GM19043 (cell line): ENCODE data around the gene ALG3.

Experiments used
- ATAC-seq: cut with Tn5 transposase; IDR thresholded peaks from one replicate; pipeline ENCODE4 v1.9.1; 2021; ENCODE audit warnings: low read depth; ENCODE audit not compliant: unreplicated experiment

ALG3 gene

DNA sequence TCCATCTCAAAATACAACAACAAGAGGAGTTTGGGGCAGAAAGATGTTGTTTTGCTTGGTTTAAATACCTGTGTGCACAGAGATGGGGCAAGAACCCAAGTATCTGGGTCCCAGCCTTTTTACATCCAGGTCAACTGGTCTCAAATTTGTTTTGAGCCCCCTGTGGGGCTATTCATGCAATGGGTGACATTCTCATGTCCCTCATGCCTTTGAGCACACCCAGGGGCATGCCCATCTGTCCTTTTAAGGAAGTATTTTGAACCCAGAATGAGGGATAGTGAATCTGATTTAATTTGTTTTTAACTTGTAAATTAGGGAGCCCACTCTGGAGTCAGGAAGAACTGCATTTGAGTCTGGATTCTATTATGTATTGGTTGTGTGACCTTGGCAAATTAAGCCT lies 47.9 kb downstream of the ALG3 start:
- ATAC-seq = no peak

DNA sequence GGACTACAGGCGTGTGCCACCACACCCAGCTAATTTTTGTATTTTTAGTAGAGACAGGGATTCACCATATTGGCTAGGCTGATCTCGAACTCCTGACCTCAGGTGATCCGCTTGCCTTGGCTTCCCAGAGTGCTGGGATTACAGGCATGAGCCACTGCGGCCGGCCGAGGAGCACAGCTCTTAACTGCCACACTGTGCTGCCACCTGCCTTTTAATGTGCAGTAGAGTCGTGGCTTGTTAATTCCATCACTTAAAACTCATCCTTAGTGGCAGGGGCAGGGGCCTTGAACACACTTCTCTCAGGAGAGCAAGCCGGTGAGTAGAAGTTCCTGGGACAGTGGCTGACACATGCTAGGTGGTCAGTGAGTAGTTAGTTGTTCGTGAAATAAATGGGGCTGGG lies 50.3 kb downstream of the ALG3 start:
- ATAC-seq = no peak

DNA sequence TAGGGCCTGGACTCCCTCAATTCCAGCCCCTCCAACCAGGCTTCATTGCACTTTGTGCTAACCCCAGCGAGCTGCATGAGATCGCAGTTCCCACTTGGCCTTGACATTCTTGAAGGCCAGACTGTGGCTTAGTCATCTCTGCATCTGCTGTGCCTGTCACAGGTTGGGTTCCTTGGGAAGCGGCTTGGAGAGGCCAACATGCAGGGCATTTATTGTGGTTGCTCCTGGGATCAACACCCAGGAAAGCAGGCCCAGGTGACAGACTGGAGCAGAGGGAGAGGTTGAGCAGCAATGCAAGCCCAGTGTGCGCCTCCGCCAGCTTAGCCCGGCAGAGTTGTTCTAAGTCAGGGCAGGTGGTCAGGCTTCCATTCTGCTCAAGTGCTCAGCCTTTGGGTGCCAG lies 52.2 kb downstream of the ALG3 start:
- no peak for ATAC-seq

DNA sequence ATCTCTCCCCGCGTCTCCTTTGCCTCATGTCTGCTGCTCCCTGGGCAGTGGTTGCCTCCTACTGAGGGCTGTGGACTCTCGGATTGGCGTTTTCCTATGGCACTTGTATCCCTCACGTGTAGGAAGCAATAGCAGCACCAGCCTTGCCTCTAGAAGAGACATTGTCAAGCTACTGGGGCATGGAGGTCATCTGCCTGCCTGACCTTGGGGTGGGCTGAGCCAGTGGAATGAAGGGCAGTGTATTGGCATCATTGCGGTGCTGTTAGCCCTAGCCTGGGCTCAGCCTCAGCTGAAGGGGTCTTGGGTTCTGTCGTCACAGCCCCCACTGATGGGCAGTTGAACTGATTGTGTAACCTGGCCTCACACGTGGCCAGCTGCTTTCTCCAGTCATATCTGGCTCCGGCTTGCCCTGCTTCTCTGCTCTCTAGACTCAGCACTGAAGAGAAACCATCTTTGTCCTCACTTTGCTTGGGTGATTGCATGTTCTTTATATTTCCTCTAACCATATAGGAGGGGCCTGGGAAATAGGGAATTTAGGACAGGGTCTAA lies 54.7 kb downstream of the ALG3 start:
- ATAC-seq = no peak

DNA sequence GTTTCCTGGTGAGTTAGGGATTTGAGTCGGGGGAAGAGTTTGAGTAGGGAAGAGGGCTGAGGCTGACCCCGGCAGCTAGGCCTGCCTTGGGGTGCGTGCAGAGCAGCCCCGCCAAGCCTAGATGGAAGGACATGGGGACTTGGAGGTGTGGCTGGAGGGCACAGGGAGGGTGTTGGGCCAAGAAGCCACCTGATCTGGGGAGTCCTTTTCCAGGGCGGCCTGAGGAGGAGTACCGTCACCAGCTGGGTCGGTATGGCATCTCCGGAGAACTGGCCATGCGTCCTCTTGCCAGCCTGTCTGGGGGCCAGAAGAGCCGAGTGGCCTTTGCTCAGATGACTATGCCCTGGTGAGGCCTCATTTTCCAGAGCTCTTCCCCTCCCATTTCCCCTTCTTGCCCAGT lies 55.9 kb downstream of the ALG3 start:
- no peak for ATAC-seq
